ENCODE data around the gene DIDO1. TPM values are rescaled to one million over a fixed set of nuclear protein-coding genes. Genes with fewer than 3 reads are reported as not detected.

DIDO1 gene
- total and polyA plus RNA-seq, 2 of the 13 experiments (the other 11 are each of a cell fraction or from before 2014, with no cell fraction given) = 75.0 to 75.1 TPM

DNA sequence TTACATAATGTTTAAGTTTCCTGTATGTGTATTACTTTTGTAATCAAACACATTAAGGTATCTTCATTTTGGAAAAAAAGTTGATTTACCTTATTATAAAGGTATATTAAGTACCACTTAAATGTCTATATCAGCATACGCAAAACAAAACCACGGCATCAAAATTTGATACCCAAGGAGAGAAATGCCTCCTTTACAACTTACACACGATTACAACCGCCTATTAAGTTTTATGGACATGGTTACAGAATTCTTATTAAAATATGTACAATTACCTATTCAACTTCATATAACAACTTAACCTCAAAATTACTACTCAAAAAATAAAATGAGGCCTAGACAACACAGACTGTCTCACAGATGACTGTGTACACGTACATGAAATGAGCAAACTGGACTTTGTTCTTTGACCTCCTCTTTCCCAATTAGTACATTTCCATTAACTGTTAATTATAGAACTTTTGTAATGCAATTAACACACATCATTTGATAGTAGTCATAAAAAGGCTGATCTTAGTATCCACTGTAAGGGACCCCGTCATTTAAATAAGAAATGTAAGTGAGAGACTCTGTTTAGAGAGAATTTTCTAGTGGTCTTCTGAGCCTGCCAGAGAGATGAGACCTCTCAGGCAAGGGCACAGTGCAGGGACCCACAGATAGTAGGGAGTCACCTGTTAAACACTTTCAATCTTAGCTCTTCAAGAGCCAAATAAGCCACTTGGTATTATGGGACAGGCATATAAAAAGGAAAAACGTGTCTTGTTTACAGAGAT lies 2.5 kb downstream of the DIDO1 start (continued):
- TF ChIP-seq, protein P1, sequence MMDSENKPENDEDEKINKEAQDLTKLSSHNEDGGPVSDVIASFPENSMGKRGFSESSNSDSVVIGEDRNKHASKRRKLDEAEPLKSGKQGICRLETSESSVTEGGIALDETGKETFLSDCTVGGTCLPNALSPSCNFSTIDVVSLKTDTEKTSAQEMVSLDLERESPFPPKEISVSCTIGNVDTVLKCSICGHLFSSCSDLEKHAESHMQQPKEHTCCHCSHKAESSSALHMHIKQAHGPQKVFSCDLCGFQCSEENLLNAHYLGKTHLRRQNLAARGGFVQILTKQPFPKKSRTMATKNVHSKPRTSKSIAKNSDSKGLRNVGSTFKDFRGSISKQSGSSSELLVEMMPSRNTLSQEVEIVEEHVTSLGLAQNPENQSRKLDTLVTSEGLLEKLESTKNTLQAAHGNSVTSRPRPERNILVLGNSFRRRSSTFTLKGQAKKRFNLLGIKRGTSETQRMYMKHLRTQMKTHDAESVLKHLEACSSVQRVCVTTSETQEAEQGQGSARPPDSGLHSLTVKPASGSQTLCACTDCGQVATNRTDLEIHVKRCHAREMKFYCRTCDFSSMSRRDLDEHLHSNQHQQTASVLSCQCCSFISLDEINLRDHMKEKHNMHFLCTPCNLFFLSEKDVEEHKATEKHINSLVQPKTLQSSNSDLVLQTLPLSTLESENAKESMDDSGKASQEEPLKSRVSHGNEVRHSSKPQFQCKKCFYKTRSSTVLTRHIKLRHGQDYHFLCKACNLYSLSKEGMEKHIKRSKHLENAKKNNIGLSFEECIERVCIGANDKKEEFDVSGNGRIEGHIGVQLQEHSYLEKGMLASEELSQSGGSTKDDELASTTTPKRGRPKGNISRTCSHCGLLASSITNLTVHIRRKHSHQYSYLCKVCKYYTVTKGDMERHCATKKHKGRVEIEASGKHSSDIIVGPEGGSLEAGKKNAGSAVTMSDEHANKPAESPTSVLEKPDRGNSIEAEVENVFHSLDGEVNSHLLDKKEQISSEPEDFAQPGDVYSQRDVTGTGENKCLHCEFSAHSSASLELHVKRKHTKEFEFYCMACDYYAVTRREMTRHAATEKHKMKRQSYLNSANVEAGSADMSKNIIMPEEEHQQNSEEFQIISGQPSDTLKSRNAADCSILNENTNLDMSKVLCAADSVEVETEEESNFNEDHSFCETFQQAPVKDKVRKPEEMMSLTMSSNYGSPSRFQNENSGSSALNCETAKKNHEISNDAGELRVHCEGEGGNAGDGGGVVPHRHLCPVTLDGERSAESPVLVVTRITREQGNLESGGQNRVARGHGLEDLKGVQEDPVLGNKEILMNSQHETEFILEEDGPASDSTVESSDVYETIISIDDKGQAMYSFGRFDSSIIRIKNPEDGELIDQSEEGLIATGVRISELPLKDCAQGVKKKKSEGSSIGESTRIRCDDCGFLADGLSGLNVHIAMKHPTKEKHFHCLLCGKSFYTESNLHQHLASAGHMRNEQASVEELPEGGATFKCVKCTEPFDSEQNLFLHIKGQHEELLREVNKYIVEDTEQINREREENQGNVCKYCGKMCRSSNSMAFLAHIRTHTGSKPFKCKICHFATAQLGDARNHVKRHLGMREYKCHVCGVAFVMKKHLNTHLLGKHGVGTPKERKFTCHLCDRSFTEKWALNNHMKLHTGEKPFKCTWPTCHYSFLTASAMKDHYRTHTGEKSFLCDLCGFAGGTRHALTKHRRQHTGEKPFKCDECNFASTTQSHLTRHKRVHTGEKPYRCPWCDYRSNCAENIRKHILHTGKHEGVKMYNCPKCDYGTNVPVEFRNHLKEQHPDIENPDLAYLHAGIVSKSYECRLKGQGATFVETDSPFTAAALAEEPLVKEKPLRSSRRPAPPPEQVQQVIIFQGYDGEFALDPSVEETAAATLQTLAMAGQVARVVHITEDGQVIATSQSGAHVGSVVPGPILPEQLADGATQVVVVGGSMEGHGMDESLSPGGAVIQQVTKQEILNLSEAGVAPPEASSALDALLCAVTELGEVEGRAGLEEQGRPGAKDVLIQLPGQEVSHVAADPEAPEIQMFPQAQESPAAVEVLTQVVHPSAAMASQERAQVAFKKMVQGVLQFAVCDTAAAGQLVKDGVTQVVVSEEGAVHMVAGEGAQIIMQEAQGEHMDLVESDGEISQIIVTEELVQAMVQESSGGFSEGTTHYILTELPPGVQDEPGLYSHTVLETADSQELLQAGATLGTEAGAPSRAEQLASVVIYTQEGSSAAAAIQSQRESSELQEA (CRISPR knock-in tag; IDR thresholded peaks at IDR 0.05; ENCODE audit: not compliant biosample characterization) = no peak
- TF ChIP-seq, protein P2, sequence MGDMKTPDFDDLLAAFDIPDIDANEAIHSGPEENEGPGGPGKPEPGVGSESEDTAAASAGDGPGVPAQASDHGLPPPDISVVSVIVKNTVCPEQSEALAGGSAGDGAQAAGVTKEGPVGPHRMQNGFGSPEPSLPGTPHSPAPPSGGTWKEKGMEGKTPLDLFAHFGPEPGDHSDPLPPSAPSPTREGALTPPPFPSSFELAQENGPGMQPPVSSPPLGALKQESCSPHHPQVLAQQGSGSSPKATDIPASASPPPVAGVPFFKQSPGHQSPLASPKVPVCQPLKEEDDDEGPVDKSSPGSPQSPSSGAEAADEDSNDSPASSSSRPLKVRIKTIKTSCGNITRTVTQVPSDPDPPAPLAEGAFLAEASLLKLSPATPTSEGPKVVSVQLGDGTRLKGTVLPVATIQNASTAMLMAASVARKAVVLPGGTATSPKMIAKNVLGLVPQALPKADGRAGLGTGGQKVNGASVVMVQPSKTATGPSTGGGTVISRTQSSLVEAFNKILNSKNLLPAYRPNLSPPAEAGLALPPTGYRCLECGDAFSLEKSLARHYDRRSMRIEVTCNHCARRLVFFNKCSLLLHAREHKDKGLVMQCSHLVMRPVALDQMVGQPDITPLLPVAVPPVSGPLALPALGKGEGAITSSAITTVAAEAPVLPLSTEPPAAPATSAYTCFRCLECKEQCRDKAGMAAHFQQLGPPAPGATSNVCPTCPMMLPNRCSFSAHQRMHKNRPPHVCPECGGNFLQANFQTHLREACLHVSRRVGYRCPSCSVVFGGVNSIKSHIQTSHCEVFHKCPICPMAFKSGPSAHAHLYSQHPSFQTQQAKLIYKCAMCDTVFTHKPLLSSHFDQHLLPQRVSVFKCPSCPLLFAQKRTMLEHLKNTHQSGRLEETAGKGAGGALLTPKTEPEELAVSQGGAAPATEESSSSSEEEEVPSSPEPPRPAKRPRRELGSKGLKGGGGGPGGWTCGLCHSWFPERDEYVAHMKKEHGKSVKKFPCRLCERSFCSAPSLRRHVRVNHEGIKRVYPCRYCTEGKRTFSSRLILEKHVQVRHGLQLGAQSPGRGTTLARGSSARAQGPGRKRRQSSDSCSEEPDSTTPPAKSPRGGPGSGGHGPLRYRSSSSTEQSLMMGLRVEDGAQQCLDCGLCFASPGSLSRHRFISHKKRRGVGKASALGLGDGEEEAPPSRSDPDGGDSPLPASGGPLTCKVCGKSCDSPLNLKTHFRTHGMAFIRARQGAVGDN (CRISPR knock-in tag; IDR thresholded peaks at IDR 0.05) = no peak
- no peak for TF ChIP-seq MAZ (IDR thresholded peaks at IDR 0.05; ENCODE audit: borderline replicate concordance, low read depth, low read length)
- no peak for TF ChIP-seq MAZ (CRISPR knock-in tag; IDR thresholded peaks at IDR 0.05; ENCODE audit: low read depth)
- TF ChIP-seq JUNB (CRISPR knock-in tag; IDR thresholded peaks at IDR 0.05; ENCODE audit: borderline replicate concordance) = no peak; the same call in 1 of the 2 replicates
- TF ChIP-seq, protein P3, sequence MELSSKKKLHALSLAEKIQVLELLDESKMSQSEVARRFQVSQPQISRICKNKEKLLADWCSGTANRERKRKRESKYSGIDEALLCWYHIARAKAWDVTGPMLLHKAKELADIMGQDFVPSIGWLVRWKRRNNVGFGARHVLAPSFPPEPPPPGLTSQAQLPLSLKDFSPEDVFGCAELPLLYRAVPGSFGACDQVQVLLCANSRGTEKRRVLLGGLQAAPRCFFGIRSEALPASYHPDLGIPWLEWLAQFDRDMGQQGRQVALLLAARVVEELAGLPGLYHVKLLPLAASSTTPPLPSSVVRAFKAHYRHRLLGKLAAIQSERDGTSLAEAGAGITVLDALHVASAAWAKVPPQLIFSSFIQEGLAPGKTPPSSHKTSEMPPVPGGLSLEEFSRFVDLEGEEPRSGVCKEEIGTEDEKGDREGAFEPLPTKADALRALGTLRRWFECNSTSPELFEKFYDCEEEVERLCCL (CRISPR knock-in tag; IDR thresholded peaks at IDR 0.05; ENCODE audit: borderline replicate concordance) = no peak
- TF ChIP-seq, protein P4, sequence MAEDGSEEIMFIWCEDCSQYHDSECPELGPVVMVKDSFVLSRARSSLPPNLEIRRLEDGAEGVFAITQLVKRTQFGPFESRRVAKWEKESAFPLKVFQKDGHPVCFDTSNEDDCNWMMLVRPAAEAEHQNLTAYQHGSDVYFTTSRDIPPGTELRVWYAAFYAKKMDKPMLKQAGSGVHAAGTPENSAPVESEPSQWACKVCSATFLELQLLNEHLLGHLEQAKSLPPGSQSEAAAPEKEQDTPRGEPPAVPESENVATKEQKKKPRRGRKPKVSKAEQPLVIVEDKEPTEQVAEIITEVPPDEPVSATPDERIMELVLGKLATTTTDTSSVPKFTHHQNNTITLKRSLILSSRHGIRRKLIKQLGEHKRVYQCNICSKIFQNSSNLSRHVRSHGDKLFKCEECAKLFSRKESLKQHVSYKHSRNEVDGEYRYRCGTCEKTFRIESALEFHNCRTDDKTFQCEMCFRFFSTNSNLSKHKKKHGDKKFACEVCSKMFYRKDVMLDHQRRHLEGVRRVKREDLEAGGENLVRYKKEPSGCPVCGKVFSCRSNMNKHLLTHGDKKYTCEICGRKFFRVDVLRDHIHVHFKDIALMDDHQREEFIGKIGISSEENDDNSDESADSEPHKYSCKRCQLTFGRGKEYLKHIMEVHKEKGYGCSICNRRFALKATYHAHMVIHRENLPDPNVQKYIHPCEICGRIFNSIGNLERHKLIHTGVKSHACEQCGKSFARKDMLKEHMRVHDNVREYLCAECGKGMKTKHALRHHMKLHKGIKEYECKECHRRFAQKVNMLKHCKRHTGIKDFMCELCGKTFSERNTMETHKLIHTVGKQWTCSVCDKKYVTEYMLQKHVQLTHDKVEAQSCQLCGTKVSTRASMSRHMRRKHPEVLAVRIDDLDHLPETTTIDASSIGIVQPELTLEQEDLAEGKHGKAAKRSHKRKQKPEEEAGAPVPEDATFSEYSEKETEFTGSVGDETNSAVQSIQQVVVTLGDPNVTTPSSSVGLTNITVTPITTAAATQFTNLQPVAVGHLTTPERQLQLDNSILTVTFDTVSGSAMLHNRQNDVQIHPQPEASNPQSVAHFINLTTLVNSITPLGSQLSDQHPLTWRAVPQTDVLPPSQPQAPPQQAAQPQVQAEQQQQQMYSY (CRISPR knock-in tag; IDR thresholded peaks at IDR 0.05) = no peak
- no peak for TF ChIP-seq ZNF383 (CRISPR knock-in tag; IDR thresholded peaks at IDR 0.05; ENCODE audit: borderline replicate concordance)
- no peak for TF ChIP-seq NFE2 (CRISPR knock-in tag; IDR thresholded peaks at IDR 0.05)
- no peak for TF ChIP-seq SP4 (CRISPR knock-in tag; IDR thresholded peaks at IDR 0.05)

All from HepG2 (cell line).